GM21526 (cell line): Measurements from ENCODE around the gene RCL1.

Source experiments
- ATAC-seq: cut with Tn5 transposase; IDR thresholded peaks from one replicate; pipeline ENCODE4 v1.9.1; 2021; ENCODE audit warnings: moderate library complexity; ENCODE audit not compliant: unreplicated experiment, low FRiP score

The RCL1 gene

GRCh38 chr9:4837261-4838188 is 44.8 kb downstream of the RCL1 start:
- no peak for ATAC-seq

- ATAC-seq = no peak
Observed at GRCh38 chr9:4838189-4838546, 45.4 kb downstream of the RCL1 start.

- ATAC-seq = no peak
Observed at GRCh38 chr9:4839470-4839912, 46.7 kb downstream of the RCL1 start.

GRCh38 chr9:4840018-4840417 is 47.3 kb downstream of the RCL1 start:
- ATAC-seq = no peak

GRCh38 chr9:4842213-4842612 is 49.5 kb downstream of the RCL1 start:
- ATAC-seq = no peak

- ATAC-seq = no peak
Observed at GRCh38 chr9:4842734-4843133, 50.0 kb downstream of the RCL1 start.

GRCh38 chr9:4844056-4844838 is 51.5 kb downstream of the RCL1 start:
- ATAC-seq = no peak

GRCh38 chr9:4849369-4849768 is 56.6 kb downstream of the RCL1 start:
- ATAC-seq = no peak

GRCh38 chr9:4850603-4851310 is 58.0 kb downstream of the RCL1 start:
- ATAC-seq = no peak

GRCh38 chr9:4852419-4852818 is 59.7 kb downstream of the RCL1 start:
- ATAC-seq = no peak

GRCh38 chr9:4854265-4854590 is 61.5 kb downstream of the RCL1 start:
- ATAC-seq = no peak

GRCh38 chr9:4855841-4856240 is 63.1 kb downstream of the RCL1 start:
- ATAC-seq = no peak

- ATAC-seq = no peak
Observed at GRCh38 chr9:4857163-4857810, 64.5 kb downstream of the RCL1 start.

- no peak for ATAC-seq
Observed at GRCh38 chr9:4859035-4859434, 66.3 kb downstream of the RCL1 start.

- ATAC-seq = no peak
Observed at GRCh38 chr9:4860383-4860782, 67.6 kb downstream of the RCL1 start.

- ATAC-seq = no peak
Observed at GRCh38 chr9:4861145-4861544, 68.4 kb downstream of the RCL1 start.

GRCh38 chr9:4861736-4862451 is 69.2 kb downstream of the RCL1 start:
- no peak for ATAC-seq

GRCh38 chr9:4862506-4863250 is 69.9 kb downstream of the RCL1 start:
- ATAC-seq = no peak

- ATAC-seq = no peak
Observed at GRCh38 chr9:4864234-4864661, 71.5 kb downstream of the RCL1 start.
